Mammary epithelial cell (primary cell): Measurements from ENCODE around the gene LSM14A.

Experiments
- EZH2 ChIP-seq: IDR thresholded peaks from 2 replicates; pipeline ENCODE4 v1.6.1; 2012; ENCODE audit warnings: low read length, inconsistent platforms, borderline replicate concordance
- TF ChIP-seq, protein P1 (sequence below), 2 donors: IDR thresholded peaks in 1 of 2; conservative IDR thresholded peaks in 1 of 2; 2 replicates each; pipeline ENCODE4 v1.5.1; 2011 to 2012; ENCODE audit warnings: inconsistent platforms in 2 of 2, low read length in 2 of 2, mild to moderate bottlenecking in 2 of 2, control low read depth in 1 of 2, low read depth in 1 of 2; ENCODE audit not compliant: insufficient read depth in 1 of 2; ENCODE audit errors: extremely low read depth in 1 of 2

DNA sequence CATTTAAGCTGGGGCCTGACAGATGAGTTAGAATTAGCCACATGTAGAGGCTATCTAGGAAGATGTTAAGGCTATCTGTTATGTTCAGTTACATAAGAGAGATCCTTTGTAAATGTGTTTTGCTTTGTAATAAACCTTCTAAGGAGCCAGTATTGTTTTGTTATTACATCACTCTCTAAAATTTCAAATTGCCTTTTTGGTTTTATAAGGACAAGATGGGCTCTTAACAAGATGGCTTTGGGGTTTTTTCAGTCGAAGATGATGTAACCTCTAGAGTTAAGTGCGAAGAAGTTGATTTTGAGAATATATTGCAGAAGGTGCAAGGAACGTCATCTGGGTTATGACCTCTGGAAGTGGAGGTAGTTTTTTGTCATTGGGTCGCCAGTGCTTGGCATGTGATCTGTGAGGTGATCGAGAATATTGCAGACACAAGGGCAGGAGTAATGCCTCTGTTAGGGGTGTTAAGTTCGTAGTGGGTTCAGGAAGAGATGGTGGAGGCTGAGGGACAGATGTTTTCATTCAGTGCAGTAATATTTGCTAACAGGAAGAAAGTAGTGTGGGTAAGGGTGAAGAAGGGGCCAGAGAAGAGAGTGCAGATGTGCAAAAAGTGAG lies 12.7 kb downstream of the LSM14A start:
- TF ChIP-seq, protein P1, sequence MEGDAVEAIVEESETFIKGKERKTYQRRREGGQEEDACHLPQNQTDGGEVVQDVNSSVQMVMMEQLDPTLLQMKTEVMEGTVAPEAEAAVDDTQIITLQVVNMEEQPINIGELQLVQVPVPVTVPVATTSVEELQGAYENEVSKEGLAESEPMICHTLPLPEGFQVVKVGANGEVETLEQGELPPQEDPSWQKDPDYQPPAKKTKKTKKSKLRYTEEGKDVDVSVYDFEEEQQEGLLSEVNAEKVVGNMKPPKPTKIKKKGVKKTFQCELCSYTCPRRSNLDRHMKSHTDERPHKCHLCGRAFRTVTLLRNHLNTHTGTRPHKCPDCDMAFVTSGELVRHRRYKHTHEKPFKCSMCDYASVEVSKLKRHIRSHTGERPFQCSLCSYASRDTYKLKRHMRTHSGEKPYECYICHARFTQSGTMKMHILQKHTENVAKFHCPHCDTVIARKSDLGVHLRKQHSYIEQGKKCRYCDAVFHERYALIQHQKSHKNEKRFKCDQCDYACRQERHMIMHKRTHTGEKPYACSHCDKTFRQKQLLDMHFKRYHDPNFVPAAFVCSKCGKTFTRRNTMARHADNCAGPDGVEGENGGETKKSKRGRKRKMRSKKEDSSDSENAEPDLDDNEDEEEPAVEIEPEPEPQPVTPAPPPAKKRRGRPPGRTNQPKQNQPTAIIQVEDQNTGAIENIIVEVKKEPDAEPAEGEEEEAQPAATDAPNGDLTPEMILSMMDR (conservative IDR thresholded peaks at IDR 0.05 in 1 of 2, IDR thresholded peaks at IDR 0.05 in 1 of 2; ENCODE audit: extremely low read depth in 1 of 2, insufficient read depth in 1 of 2, low read depth in 1 of 2, low read length in 2 of 2) = no peak
- TF ChIP-seq EZH2 = no peak
